HG02623 (cell line): ENCODE data around the gene FAM181A.

Experiments used
- ATAC-seq: cut with Tn5 transposase; IDR thresholded peaks from one replicate; pipeline ENCODE4 v1.9.1; 2021; ENCODE audit warnings: moderate library complexity; ENCODE audit not compliant: unreplicated experiment

Gene FAM181A

GRCh38 chr14:93947282-93947681 is 20.1 kb downstream of the FAM181A start:
- ATAC-seq: no peak

DNA sequence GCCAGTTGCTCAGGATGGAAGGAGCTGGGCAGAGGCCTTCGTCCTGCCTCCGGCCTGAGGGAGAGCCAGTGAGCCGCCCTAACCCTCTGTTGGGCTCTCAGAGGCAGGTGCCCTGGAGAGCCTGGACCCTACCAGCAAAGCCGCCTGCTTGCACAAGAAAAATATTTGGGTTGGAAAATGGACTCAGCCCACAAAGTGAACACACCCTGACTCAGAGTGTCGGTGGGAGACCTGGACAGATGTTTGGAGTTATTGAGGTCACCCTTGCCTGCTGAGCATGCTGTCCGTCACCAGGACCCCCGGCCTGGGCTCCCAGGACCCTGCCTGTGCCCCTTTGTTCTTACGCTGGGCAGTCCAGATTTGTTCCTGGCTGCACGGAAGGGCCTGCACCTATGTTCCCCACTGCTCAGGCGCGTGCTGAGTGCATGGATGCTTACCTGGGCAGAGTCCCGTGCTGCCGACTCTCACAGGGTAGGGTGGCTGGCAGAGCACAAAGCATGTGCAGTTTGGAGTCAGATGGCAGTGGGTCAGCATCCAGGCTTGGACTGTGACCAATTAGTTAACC is 22.4 kb downstream of the FAM181A start:
- no peak for ATAC-seq

DNA sequence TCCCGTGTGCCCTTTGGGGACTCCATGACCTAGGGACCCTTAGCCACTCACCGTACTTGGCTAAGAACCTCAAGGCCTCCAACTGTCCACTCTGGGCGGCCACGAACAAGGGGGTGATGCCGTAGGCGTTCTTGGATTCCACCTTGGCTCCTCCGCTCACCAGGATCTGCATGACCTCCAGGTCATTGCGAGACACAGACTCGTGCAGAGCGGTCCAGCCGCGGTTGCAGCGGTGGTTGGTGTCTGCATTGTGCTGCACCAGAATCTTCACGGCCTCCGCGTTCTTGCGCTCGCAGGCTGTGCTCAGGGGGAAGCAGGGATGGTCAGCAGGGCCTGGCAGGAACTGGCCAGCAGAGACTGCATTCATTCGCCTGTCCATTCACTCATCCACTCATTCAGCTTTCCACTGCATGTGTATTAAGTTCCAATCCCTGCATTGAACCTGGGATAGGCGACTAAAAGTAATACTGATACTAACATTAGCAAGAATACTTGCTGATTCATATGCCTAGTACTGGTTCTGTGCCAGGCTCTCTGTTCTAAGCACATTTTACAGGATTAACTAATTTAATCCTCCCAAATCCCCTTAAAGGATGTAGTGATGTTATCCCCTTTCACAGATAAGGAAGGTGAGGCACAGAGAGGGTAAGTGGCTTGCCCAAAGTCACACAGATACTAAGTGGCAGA is 23.9 kb downstream of the FAM181A start:
- ATAC-seq: no peak

- no peak for ATAC-seq
These were observed 24.7 kb downstream of the FAM181A start for GRCh38 chr14:93951635-93952540.

- no peak for ATAC-seq
These were observed 25.7 kb downstream of the FAM181A start for GRCh38 chr14:93952829-93953228.

- ATAC-seq: no peak
These were observed 26.1 kb downstream of the FAM181A start for GRCh38 chr14:93953263-93953662.

- ATAC-seq: no peak
These were observed 26.8 kb downstream of the FAM181A start for GRCh38 chr14:93953739-93954515.

- ATAC-seq: no peak
These were observed 27.3 kb downstream of the FAM181A start for GRCh38 chr14:93954516-93954830.

DNA sequence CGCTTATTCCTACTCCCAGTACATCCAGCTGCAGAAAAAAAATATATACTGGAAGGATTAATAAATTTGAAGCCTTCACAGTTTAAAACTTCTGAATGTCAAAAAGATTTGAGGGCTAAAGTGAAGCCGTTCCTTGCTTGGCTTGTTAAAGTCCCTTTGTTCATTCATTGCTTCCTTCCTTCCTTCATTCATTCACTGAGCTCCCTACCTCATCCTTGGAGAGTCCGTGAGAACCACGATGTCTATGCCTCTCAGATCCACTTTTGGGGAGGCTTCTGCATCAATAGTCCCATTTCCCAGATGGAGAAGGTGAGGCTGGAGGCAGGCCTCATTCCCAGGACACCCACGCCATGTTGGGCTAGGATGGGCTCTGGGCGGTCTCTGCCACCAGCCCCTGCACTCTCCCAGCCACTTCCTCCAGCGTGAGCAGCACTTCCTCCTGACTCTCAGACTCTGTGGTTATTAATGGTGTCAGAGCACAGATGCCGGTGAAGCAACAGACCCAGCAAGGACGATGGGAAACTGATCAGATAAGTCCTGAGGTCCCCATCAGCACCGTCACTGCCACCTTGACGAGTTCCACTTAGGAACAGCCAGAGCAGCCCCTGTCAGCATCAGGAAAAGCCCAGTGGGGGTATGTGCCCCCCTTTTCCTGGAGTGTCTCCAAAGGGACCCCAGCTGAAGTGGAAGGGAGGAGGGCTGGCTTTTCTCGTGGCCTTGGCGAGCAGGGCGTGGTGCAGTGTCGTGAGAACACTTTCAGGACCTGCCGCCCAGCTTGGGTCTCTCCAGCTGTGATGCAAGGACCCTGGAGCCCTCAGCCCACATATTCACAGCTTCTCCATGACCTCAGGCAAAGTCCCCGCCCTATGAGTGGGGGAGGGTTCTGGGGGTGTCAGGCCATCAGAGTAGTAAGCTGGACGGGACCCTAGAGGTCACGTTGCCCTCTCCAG is 28.0 kb downstream of the FAM181A start:
- peak; percentile 37 for ATAC-seq

DNA sequence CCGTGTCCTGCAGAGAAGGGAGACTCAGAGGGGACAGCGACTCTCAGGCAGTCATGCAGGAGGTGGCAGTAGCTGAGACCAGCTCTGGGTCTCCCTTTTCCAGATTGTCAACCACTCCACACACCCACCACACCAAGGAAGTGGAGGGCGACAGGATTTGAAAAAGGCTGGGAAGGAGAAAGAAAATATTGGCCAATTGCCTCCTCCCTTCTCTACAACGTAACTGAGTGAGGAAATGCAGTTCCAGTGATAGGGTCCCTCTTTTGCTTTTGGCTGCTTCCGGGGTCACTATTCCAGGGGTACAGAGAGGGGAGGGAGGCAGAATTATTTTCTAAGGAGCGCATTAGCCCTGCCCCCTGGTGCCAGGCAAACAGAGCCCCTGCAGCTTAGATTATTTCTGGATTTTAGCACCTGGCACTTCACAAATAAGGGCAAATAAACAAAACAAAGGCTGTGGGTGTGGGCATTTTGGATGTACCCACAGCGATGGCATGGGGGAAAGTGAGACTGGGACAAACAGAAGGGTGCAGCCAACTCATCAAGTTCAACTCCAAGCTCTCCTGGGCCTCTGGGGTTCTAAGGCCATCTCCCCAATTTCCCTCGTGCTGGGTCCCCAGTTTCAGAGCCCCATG is 28.8 kb downstream of the FAM181A start:
- no peak for ATAC-seq

GRCh38 chr14:93956514-93957332 is 29.6 kb downstream of the FAM181A start:
- ATAC-seq: no peak

- ATAC-seq: no peak
These were observed 30.2 kb downstream of the FAM181A start for GRCh38 chr14:93957333-93957710.

- ATAC-seq: no peak
These were observed 30.8 kb downstream of the FAM181A start for GRCh38 chr14:93957751-93958566.

DNA sequence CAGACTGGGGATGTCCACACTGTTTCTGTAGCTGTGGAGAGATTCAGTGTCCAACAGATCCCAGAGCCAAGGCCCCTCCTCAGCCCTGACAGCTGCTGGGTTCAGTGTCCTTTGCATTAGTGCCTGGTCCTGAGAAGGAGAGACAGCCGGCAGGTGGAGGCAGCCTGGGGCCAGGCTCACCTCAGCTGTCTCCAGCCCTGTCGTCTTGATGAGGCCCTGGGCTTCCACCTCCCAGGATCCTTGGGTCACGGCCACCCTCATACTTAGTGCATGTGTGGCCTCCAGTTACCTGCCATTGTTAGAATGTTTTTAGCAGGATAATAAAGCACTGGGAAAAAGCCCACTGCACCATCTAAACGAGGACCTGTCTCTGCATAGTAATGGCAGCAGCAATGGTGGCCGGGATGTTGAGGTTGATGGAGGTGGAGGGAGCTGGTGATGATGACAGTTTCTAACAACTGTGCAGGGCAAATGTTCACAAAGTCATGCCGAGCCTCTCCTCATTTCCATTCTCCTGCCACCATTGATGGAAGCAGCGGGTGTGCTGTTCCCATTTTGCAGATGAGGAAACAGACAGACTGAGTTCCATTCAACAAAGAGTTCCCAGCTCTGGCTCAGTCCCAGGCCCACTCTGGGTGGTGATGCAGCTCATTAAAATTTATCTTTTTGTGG is 31.6 kb downstream of the FAM181A start:
- ATAC-seq: no peak

DNA sequence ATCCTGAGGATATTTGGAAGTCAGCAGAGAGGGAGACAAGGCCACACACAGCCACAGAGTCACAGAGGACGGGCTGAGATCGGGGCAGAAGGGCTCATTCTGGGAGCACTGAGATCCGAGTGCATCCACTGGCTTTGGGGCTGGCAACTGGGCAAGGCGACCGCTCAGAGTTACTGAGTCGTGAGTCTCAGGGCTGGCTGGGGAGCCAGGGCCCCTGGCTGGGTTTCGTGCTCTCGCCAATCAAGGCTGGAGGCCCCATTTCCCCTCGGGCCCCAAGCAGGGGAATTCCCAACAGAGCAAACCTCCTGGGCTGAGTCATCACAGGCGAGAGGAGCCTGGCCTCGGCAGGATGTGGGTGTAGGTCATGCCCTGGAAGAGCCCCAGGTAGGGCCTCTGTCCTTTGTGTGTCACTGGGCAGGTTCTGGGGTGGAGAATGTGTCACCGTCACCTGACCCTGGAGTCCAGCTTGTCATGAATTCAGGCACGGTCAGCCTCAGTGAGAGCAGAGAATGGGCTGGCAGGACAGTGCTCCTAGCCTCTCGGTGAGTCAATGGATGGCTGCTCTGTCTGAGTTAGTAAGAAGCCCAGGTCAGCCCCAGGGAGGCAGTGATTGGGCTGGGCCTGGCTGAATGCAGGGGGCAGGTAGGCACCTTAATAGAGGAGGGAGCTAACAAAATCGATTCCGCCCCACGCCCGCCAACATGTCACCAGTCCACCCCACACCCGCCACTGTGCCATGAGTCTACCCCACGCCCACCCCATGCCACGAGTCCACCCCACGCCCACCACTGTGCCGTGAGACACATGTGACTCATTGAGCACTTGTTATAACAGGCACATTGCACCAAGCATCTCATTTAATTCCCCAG is 32.3 kb downstream of the FAM181A start:
- ATAC-seq: peak; percentile 69

DNA sequence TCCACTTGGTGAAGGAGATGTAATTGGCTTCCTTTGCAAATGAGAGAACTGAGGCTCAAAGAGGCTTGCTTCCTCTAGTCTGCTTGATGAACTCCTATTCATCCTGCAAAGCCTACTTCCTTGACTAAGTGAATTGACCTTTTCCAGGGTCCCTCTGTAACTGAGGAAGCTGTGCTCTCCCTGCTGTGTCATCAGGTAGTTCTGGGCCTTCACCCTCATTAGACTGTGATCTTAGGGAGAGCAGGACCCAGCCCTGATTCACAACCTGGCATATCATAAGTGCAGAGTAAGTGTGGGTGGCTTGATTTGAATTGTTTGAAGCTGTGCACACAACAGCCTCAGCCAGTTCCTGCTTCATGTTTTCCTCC is 32.9 kb downstream of the FAM181A start:
- no peak for ATAC-seq
